ENCODE results near the gene KLHL5.
"Not testable (repeated sequence)": the region's sequence is repeated elsewhere in the genome, so short reads cannot be mapped to it uniquely, and the experiment has no call there.

KLHL5 gene

GRCh38 chr4:39062094-39062769, at the start of gene KLHL5:
Gene KLHL5, plus strand, starts transcription at chr4:39062232. Its CDS starts 421 bp downstream, at chr4:39062653.
- DNase-seq (ENCODE audit: low read depth, low spot score), result no peak

- no peak for DNase-seq (ENCODE audit: low read depth, low spot score)
Observed at GRCh38 chr4:39014028-39014427, 48.0 kb upstream of the KLHL5 start.

- no peak for DNase-seq (ENCODE audit: low read depth, low spot score)
Observed at GRCh38 chr4:39020130-39020529, 41.9 kb upstream of the KLHL5 start.

GRCh38 chr4:39021631-39022030, 40.4 kb upstream of the KLHL5 start:
- no peak for DNase-seq (ENCODE audit: low read depth, low spot score)

GRCh38 chr4:39022241-39022640, 39.8 kb upstream of the KLHL5 start:
- no peak for DNase-seq (ENCODE audit: low read depth, low spot score)

GRCh38 chr4:39023059-39023458, 39.0 kb upstream of the KLHL5 start:
- no peak for DNase-seq (ENCODE audit: low read depth, low spot score)

GRCh38 chr4:39024311-39024865, 37.6 kb upstream of the KLHL5 start:
- no peak for DNase-seq (ENCODE audit: low read depth, low spot score)

GRCh38 chr4:39025552-39026085, 36.4 kb upstream of the KLHL5 start:
- DNase-seq (ENCODE audit: low read depth, low spot score), result no peak

- no peak for DNase-seq (ENCODE audit: low read depth, low spot score)
Observed at GRCh38 chr4:39026096-39026495, 35.9 kb upstream of the KLHL5 start.

GRCh38 chr4:39029752-39030694, 32.0 kb upstream of the KLHL5 start:
- no peak for DNase-seq (ENCODE audit: low read depth, low spot score)

GRCh38 chr4:39030725-39031124, 31.3 kb upstream of the KLHL5 start:
- DNase-seq (ENCODE audit: low read depth, low spot score), result no peak

GRCh38 chr4:39031590-39032020, 30.4 kb upstream of the KLHL5 start:
- DNase-seq (ENCODE audit: low read depth, low spot score), result not testable (repeated sequence)

GRCh38 chr4:39032218-39033085, 29.6 kb upstream of the KLHL5 start, which contains the start of gene TMEM156:
Gene TMEM156, minus strand, starts transcription at chr4:39032409. Its CDS starts 96 bp downstream, at chr4:39032313.
- DNase-seq (ENCODE audit: low read depth, low spot score), result no peak

- no peak for DNase-seq (ENCODE audit: low read depth, low spot score)
Observed at GRCh38 chr4:39036172-39036571, 25.9 kb upstream of the KLHL5 start.

- no peak for DNase-seq (ENCODE audit: low read depth, low spot score)
Observed at GRCh38 chr4:39037491-39037825, 24.6 kb upstream of the KLHL5 start.

GRCh38 chr4:39037941-39038340, 24.1 kb upstream of the KLHL5 start:
- no peak for DNase-seq (ENCODE audit: low read depth, low spot score)

- no peak for DNase-seq (ENCODE audit: low read depth, low spot score)
Observed at GRCh38 chr4:39039108-39039507, 22.9 kb upstream of the KLHL5 start.

GRCh38 chr4:39042366-39042765, 19.7 kb upstream of the KLHL5 start:
- no peak for DNase-seq (ENCODE audit: low read depth, low spot score)

- DNase-seq (ENCODE audit: low read depth, low spot score), result no peak
Observed at GRCh38 chr4:39043058-39043860, 18.8 kb upstream of the KLHL5 start.

GRCh38 chr4:39043861-39044363, 18.1 kb upstream of the KLHL5 start:
- DNase-seq (ENCODE audit: low read depth, low spot score), result no peak

Data from activated naive CD8-positive, alpha-beta T cell treated with anti-CD3 and anti-CD28 coated beads, Interleukin-2, amount 50 U/mL, for 16 hours (primary cell).